ENCODE results near the gene PHF21B. TPM values are rescaled to one million over a fixed set of nuclear protein-coding genes. Genes with fewer than 3 reads are reported as not detected.

The PHF21B gene
- total RNA-seq, 1 donor from 2014 or later, result 0.69 TPM

GRCh38 chr22:44894782-44895181 is 115.0 kb downstream of the PHF21B start:
- DNase-seq, result no peak

GRCh38 chr22:44894321-44894720 is 115.5 kb downstream of the PHF21B start:
- no peak for TF ChIP-seq CTCF (IDR thresholded peaks at IDR 0.05; ENCODE audit: borderline replicate concordance)
- intact Hi-C loops (cut with micrococcal nuclease), result no loop called here

More at GRCh38 chr22:44894782-44895181, 115.0 kb downstream of the PHF21B start:
- Histone ChIP-seq H3K36me3 (no peaks in the 10 kb centered on the region), H3K27ac (replicated peaks) (no peak overlapping the region), H3K9me3 (replicated peaks) (peaks cover under 1% of the 10 kb centered on the region), H3K4me1 (no peaks in the 10 kb centered on the region), H3K4me3 (no peak overlapping the region), H3K27me3 (ENCODE audit: low read depth) (peaks cover 19% of the 10 kb centered on the region)
- intact Hi-C loops (cut with micrococcal nuclease), result no loop called here
- TF ChIP-seq CTCF (IDR thresholded peaks at IDR 0.05; ENCODE audit: borderline replicate concordance), result no peak

GRCh38 chr22:44893731-44894080 is 116.1 kb downstream of the PHF21B start:
- Histone ChIP-seq H3K27me3 (ENCODE audit: low read depth) (peaks cover 19% of the 10 kb centered on the region), H3K4me3 (no peak overlapping the region), H3K9me3 (replicated peaks) (no peaks in the 10 kb centered on the region), H3K27ac (replicated peaks) (no peak overlapping the region), H3K4me1 (no peaks in the 10 kb centered on the region), H3K36me3 (no peaks in the 10 kb centered on the region)
- no peak for TF ChIP-seq CTCF (IDR thresholded peaks at IDR 0.05; ENCODE audit: borderline replicate concordance)
- intact Hi-C loops (cut with micrococcal nuclease), result no loop called here
- DNase-seq, result no peak

More at GRCh38 chr22:44894321-44894720, 115.5 kb downstream of the PHF21B start:
- Histone ChIP-seq H3K27ac (replicated peaks) (no peak overlapping the region), H3K4me1 (no peaks in the 10 kb centered on the region), H3K36me3 (no peaks in the 10 kb centered on the region), H3K9me3 (replicated peaks) (no peaks in the 10 kb centered on the region), H3K27me3 (ENCODE audit: low read depth) (peaks cover 19% of the 10 kb centered on the region), H3K4me3 (no peak overlapping the region)
- no peak for DNase-seq

- TF ChIP-seq CTCF (IDR thresholded peaks at IDR 0.05; ENCODE audit: borderline replicate concordance), result no peak
- intact Hi-C loops (cut with micrococcal nuclease), result no loop called here
- no peak for DNase-seq
- H3K27me3 ChIP-seq (ENCODE audit: low read depth), result peaks cover 24% of the 10 kb centered on the region
- no peak overlapping the region for H3K27ac ChIP-seq (replicated peaks)
- H3K4me3 ChIP-seq, result no peak overlapping the region
- no peaks in the 10 kb centered on the region for H3K4me1 ChIP-seq
- H3K36me3 ChIP-seq, result no peaks in the 10 kb centered on the region
- H3K9me3 ChIP-seq (replicated peaks), result no peaks in the 10 kb centered on the region
Observed at GRCh38 chr22:44892803-44893730, 116.7 kb downstream of the PHF21B start.

DNA sequence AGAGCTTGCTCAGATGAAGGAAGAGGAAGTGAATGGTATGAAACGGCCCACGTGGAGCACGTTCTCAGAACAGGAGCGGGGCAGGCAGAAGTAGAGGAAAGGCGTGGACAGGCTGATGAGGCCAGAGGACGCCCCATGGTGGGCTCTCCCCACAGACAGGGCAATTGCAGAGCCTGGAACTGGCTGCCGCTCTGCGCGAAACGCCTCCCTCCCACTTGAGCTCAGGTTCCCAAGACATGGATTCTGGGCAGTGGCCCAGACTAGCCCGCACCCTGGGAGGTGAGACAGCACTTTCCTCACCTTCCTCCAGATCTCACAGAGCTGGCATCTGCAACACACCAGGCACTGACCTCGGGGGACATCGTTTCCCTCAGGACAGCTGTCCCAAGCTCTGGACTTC is 117.6 kb downstream of the PHF21B start:
- no peak for TF ChIP-seq CTCF (IDR thresholded peaks at IDR 0.05; ENCODE audit: borderline replicate concordance)
- H3K27me3 ChIP-seq (ENCODE audit: low read depth), result peaks cover 28% of the 10 kb centered on the region
- intact Hi-C loops (cut with micrococcal nuclease), result no loop called here
- H3K4me1 ChIP-seq, result no peaks in the 10 kb centered on the region
- H3K27ac ChIP-seq (replicated peaks), result no peak overlapping the region
- H3K9me3 ChIP-seq (replicated peaks), result no peaks in the 10 kb centered on the region
- no peaks in the 10 kb centered on the region for H3K36me3 ChIP-seq
- H3K4me3 ChIP-seq, result no peak overlapping the region
- DNase-seq, result no peak
